GM11168 (cell line): ENCODE data around the gene NGB.
"Not testable (repeated sequence)": the region's sequence is repeated elsewhere in the genome, so short reads cannot be mapped to it uniquely, and the experiment has no call there.

Experiments used
- in situ Hi-C: fragments of 300-500 bp; cut with MboI; formaldehyde crosslinking; loops from one replicate; pipeline ENCODE4 v1.12.0; 2022; ENCODE audit warnings: low sequenced_read_pairs; ENCODE audit not compliant: unreplicated experiment

Gene NGB

GRCh38 chr14:77296906-77297305, 25.9 kb upstream of the NGB start:
- in situ Hi-C loops, result no loop called here

DNA sequence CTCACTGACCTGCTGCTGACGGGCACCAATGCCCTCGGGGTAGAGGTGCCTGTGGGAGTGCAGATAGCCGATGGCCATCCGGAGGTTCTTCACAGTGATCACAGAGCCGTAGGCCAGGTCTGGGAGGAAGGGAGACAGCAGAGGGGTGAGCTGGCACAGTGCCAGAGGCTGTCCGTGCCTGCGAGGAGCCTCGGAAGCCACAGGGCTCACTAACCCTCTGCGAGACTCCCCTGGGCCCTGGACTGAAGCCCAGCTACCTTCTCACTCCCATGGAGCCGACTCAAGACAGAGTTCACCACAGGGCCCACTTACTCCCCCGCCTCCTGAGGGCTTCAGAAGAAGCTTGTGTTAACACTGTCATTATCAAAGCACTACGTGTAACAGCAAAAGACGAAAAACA, 25.1 kb upstream of the NGB start:
- in situ Hi-C loops, result no loop called here

GRCh38 chr14:77290705-77291104, 19.7 kb upstream of the NGB start:
- in situ Hi-C loops, result no loop called here

DNA sequence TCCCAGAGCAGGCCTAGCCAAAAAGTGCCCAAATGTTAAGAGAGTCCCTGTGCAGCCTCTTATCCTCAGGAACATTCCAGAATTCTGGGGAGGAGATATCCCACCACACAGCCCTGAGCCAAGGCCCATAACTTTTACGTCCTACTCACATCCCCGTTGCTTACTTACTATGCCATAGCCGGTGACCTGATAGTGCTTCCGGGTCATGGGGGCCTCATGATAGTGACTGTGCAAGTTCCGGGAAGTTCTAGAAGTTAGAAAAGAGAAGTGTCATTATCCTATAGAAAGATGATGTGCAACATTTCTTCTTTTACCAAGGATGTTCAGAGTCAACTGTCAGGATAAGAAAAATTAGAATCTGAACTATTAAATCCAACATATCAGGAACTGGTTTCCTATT, 15.6 kb upstream of the NGB start:
- in situ Hi-C loops, result no loop called here

- in situ Hi-C loops, result no loop called here
Observed at GRCh38 chr14:77284466-77284865, 13.5 kb upstream of the NGB start.

DNA sequence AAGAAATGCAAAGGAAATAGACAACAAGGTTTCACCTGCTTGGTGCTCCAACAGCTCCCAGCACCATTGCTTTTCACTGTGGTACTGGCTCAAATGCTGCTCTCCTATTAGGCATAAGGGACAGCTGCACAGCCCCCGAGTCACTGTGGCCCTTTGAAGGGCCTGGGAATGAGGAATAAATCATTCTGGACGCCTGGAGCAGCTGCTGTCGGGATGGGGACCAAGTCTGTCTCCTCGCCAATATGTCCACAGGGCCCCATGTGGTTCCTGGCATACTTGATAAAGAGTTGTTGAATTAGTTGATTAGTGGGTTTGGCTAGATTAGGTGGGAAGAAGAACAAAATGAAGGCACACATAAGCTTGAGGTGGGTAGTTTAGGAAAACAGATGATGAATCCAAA, 13.1 kb upstream of the NGB start:
- in situ Hi-C loops, result no loop called here

DNA sequence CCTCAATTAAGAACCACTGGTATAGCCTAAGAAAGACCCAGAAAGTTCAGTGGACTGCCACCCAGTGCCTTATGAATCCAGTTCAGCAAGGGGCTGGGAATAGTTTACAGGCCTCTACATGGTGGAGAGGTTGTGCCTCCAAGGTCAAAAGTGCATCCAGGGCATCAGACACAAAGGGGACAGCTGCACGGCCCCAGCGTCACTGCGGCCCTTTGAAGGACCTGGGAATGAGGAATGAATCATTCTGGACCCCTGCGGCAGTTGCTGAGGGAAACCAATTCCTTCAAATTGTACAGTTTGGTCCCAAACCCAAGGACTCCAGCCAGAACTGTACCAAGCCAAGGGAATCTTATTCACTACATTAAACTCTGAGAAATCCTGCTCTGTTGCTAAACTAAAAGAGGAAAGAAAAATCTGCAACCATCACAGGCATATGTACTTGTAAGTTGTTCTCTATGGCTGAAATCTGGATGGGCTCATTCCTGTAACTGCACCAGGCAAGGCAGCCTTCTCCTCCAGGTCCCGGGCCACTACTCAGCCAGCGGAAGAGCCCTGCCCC, 10.9 kb upstream of the NGB start:
- in situ Hi-C loops, result no loop called here

- in situ Hi-C loops, result not testable (repeated sequence)
Observed at GRCh38 chr14:77280921-77281320, 9.9 kb upstream of the NGB start.

DNA sequence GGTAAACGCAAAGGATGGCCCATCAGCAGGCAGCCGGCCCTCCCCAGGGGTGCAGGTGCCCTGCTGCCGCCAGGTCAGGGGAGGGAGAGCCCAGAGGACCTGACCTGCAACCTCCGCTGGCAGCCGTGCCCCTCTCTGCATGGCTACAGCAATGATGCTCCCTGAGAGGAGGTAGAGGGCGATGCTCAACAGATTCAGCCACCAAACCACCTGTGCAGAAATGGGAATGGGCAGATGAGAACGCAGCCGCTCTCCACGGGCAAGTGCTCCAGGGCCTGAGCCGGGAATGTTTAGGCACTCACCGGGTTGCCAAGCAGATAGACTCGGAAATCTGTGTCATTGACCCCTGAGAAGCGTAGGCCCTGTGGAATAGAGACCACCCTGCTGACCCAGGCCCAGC, 8.7 kb upstream of the NGB start:
- in situ Hi-C loops, result no loop called here

DNA sequence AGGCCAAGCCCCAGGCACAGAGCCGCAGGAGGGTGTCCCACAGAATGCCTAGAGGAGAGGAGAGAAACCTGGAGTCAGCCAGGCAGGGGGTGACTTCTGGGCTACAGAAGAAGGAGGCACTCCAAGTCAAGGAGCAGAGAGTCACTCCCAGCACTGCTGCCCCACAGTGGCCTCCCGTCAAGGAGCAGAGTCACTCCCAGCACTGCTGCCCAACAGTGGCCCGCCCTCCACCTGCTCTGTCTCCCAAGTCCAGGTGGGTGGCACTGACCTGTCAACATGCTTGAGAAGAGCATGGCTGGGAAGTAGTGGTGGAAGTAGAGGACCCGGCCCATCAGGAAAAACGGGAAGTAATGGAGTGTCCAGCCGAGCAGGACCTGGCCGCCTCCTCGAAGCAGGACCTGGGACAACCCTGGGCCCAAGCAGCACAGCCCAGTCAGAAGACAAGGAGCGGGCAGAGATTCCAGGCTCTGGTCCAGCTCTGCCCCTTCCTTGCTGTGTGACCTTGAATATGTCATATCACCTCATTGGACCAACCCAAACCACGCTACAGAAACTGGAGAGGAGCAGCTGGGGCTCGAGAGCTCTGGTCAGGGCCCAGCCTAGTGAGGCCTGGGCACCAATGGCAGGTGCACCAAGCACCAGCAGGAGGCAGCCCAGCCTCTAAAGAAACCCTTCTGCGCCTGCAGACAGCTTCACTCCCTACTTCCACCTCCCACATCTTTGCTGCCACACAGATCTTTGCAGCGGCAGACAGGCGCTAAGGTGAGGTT, 7.6 kb upstream of the NGB start:
- in situ Hi-C loops, result no loop called here

- in situ Hi-C loops, result no loop called here
Observed at GRCh38 chr14:77276959-77277358, 6.0 kb upstream of the NGB start.

DNA sequence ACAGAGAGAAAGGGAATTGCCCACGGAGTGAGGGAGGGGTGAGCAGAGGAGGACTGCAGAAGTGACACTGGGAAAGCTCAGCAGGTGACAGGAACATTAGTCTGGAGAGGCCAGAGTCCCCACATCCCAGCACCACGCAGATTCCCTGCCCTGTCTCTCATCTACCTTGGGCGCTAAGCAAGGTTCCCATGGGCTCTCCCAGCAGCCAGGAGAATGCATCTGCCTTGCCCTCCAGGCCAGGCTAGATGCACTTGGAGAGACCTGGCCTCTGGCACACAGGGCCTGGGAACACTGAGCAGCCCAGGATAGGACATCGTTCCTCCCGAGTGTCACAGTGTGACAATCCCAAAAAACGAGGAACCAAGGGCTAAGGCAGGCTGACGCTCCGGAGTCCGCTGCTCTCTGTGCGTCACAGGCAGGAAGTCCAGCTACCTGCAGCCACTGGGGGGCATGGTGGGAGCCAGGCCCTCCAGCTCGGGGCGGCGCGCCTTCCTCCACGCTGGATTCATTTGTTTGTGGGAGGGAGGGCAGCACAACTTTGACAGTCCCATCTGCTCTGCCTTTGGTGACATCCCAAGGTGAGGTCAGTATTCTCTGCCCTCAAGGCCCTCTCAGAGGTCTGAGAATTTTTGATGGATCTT, 5.4 kb upstream of the NGB start:
- in situ Hi-C loops, result no loop called here

DNA sequence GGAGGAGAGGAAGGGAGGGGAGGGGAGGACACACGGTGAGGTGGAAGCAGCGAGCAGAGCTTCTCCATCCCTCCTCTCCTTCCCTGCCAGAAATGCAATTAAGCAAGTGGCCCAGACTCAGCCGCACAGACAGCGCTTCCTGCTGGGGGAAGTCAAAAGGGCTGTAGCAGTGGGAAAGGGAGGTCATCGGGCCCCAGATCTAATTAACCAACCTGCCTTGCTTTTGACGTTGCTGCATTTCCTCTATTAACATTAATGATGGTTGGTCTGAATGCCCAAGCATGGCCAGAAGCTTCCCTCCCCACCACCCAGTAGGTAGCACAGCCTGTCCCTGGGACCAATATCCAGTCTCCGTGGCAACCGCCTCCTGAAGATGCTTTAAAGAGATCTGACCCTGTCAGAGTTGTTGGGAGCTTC, 4.6 kb upstream of the NGB start:
- in situ Hi-C loops, result no loop called here

DNA sequence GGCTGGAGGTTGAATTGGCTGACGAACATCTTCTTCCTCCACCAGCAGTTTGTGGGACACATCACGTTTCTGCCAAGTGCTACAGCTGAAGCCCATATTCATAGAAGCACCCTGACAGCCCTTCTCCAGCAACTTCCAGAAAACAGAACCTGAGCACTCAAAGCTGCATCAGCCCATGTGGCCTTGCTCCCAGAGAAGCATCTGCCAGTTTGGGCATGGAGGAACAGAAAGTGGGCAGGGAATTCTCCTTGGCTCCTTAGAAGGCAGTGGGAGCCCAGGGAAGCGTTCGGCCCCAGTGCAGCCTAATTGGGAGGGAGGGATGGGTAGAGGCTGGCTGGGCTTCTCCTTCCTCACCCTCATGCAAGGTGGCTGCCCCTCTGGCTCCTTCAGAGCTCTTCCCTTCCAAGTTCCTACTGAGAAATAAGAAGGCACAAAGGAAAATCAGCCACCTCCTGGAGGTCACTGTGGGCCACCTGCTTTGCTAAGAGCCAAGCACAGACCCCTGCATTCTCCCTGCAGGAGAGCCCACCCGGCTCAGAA, 4.1 kb upstream of the NGB start:
- in situ Hi-C loops, result no loop called here

GRCh38 chr14:77273796-77274195, 2.8 kb upstream of the NGB start:
- in situ Hi-C loops, result no loop called here

DNA sequence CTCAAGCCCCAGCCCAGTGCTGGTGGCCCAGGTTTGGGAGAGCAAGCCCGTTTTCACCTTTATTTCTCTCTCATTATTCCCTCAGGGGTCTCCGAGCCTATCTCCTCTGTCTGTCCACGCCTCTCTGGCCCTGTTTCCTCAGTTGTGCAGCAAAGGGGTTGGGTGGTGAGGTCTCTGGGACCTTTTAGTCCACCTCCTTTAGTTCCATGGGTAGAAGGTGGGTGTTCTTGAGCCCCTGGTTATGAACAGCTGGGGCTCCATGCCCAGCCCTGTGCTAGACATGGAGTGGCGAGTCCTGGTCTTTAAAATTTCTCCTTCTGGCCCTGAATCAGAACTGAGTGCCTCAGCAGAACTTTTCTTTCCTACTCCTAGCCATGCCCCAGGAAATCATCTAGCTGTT, 1.3 kb upstream of the NGB start:
- in situ Hi-C loops, result no loop called here

DNA sequence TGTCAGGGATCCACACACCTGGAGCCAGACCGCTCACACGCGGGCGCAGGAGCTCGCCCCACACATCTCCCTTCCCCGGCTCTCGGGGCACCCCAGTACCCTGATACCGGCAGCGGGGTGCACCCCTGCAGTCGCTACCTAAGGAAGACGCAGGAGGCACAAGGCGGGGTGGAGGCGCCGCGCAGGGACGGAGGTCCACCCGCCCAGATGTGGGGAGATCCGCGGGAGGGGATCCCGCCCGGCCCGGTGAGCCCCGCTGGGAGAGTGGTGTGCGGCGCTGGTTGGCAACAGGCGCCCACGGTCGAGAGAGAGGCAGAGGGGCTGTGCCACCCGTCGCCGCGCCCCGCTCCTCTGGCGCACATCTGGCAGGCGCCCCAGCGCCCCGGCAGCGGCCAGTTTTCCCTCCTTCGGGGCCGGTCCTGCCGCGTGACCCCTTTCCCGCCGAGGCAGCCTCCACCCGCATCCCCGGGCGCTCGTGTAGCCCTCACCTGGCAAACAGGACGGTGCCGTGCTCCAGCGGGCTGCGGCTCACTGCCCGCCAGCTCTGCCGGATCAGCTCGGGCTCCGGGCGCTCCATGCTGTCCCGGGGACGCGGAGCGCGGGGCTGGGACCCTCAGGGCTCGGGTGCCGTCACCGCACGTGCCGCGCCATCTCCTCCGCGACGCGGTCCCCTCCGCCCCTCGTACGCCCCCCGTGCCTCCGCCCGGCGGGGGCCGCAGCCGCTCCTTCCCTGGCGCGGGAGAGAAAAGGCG, 469 bp downstream of the NGB start:
- in situ Hi-C loops, result no loop called here

GRCh38 chr14:77268989-77269600, 1.9 kb downstream of the NGB start:
- in situ Hi-C loops, result no loop called here

- in situ Hi-C loops, result no loop called here
Observed at GRCh38 chr14:77267937-77268699, 2.9 kb downstream of the NGB start.

GRCh38 chr14:77266336-77266735, 4.7 kb downstream of the NGB start:
- in situ Hi-C loops, result no loop called here
